HEK293 (cell line): ENCODE measurements around the gene IL12RB1.

Source experiments
- CTCF ChIP-seq: fragments of 450-650 bp; formaldehyde crosslinking; IDR thresholded peaks from 2 replicates; pipeline ENCODE4 v1.5.1; 2016; ENCODE audit warnings: missing biosample characterization, missing genetic modification characterization
- REST ChIP-seq: fragments of 450-650 bp; formaldehyde crosslinking; IDR thresholded peaks from 2 replicates; pipeline ENCODE4 v1.5.1; 2016; ENCODE audit warnings: missing biosample characterization, missing genetic modification characterization
- SETDB1 ChIP-seq: IDR thresholded peaks from one replicate; pipeline ENCODE4 v1.6.1; 2017; ENCODE audit warnings: mild to moderate bottlenecking, low read length, moderate library complexity, mixed read lengths; ENCODE audit not compliant: insufficient read length
- TCF7L2 ChIP-seq: IDR thresholded peaks from 2 replicates; pipeline ENCODE4 v1.6.1; 2011; ENCODE audit warnings: low read depth, mild to moderate bottlenecking, inconsistent platforms, low read length, moderate library complexity, borderline replicate concordance
- ZBTB10 ChIP-seq: fragments of 450-650 bp; formaldehyde crosslinking; IDR thresholded peaks from 2 replicates; pipeline ENCODE4 v1.5.1; 2016; ENCODE audit warnings: missing biosample characterization, missing genetic modification characterization
- ZNF140 ChIP-seq: fragments of 450-650 bp; formaldehyde crosslinking; IDR thresholded peaks from 2 replicates; pipeline ENCODE4 v1.5.1; 2016; ENCODE audit warnings: missing biosample characterization, missing genetic modification characterization
- ZNF366 ChIP-seq: fragments of 450-650 bp; formaldehyde crosslinking; conservative IDR thresholded peaks from 2 replicates; pipeline ENCODE4 v1.5.1; 2016; ENCODE audit warnings: missing biosample characterization, missing genetic modification characterization
- ZNF76 ChIP-seq: fragments of 450-650 bp; formaldehyde crosslinking; IDR thresholded peaks from 2 replicates; pipeline ENCODE4; 2016; ENCODE audit warnings: low read depth, missing biosample characterization, missing genetic modification characterization, borderline replicate concordance
- TF ChIP-seq, protein P1 (sequence below): fragments of 450-650 bp; formaldehyde crosslinking; IDR thresholded peaks from 2 replicates; pipeline ENCODE4 v1.5.1; 2016; ENCODE audit warnings: missing biosample characterization, missing genetic modification characterization

GRCh38 chr19:18062028-18062427 is 24.7 kb downstream of the IL12RB1 start:
- TF ChIP-seq CTCF (tag by site-specific recombination) (no peak), TCF7L2 (no peak), ZNF366 (tag by site-specific recombination) (no peak), ZNF140 (tag by site-specific recombination) (no peak), SETDB1 (no peak), REST (no peak), ZBTB10 (tag by site-specific recombination) (no peak), ZNF76 (no peak)
- TF ChIP-seq, protein P1, sequence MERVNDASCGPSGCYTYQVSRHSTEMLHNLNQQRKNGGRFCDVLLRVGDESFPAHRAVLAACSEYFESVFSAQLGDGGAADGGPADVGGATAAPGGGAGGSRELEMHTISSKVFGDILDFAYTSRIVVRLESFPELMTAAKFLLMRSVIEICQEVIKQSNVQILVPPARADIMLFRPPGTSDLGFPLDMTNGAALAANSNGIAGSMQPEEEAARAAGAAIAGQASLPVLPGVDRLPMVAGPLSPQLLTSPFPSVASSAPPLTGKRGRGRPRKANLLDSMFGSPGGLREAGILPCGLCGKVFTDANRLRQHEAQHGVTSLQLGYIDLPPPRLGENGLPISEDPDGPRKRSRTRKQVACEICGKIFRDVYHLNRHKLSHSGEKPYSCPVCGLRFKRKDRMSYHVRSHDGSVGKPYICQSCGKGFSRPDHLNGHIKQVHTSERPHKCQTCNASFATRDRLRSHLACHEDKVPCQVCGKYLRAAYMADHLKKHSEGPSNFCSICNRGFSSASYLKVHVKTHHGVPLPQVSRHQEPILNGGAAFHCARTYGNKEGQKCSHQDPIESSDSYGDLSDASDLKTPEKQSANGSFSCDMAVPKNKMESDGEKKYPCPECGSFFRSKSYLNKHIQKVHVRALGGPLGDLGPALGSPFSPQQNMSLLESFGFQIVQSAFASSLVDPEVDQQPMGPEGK (tag by site-specific recombination), result no peak
